IMR-90 (cell line): ENCODE results near the gene PITPNM3. TPM values are rescaled to one million over a fixed set of nuclear protein-coding genes. Genes with fewer than 3 reads are reported as not detected.

Source experiments
- ATAC-seq: fragments of 200-7000 bp; cut with Tn5 transposase; 2 replicates; pipeline ENCODE4 v1.9.1; 2020; ENCODE audit warnings: low read depth, mild to moderate bottlenecking, moderate library complexity
- BruUV-seq: library from RNA; stranded (reverse); fragments of 400-500 nt; replicated peaks from 2 replicates; lab custom pipeline; 2021; lab: Mats Ljungman, UMichigan
- CTCF ChIA-PET: fragments of 300-600 bp; formaldehyde crosslinking; extraction: SDS; loops from one replicate; lab custom pipeline; 2021; ENCODE audit warnings: antibody characterized with exemption; lab: Yijun Ruan, JAX
- POLR2A ChIA-PET: fragments of 300-600 bp; sonication (Branson Sonifier 250); formaldehyde crosslinking; loops from one replicate; lab custom pipeline; 2022; ENCODE audit warnings: antibody characterized with exemption; ENCODE audit not compliant: unreplicated experiment; lab: Charles Lee
- DNase-seq: peaks from one replicate; pipeline ENCODE4 v3.0.0; 2013
- H2AFZ ChIP-seq: replicated peaks from 2 replicates; pipeline ENCODE3; 2013; ENCODE audit warnings: low read length, mild to moderate bottlenecking; ENCODE audit not compliant: poor library complexity
- H2AK5ac ChIP-seq: 2 replicates; pipeline ENCODE4 v1.6.1; 2013; ENCODE audit warnings: low read depth, low read length, inconsistent platforms
- H2AK9ac ChIP-seq: replicated peaks from 2 replicates; pipeline ENCODE3; 2013; ENCODE audit warnings: mild to moderate bottlenecking, low read depth, low read length, moderate library complexity; ENCODE audit not compliant: poor library complexity
- H2BK120ac ChIP-seq: 2 replicates; pipeline ENCODE4 v1.6.1; 2013; ENCODE audit warnings: low read depth, low read length, inconsistent platforms
- H2BK15ac ChIP-seq: 3 replicates; pipeline ENCODE4 v1.6.1; 2013; ENCODE audit warnings: low read depth, low read length, inconsistent platforms
- H2BK20ac ChIP-seq: 2 replicates; pipeline ENCODE4 v1.6.1; 2013; ENCODE audit warnings: low read depth, mild to moderate bottlenecking, inconsistent platforms, low read length, moderate library complexity
- H2BK5ac ChIP-seq: 2 replicates; pipeline ENCODE4 v1.6.1; 2013; ENCODE audit warnings: mild to moderate bottlenecking, low read depth, low read length, inconsistent platforms; ENCODE audit not compliant: poor library complexity, severe bottlenecking
- H3K14ac ChIP-seq: replicated peaks from 2 replicates; pipeline ENCODE4 v1.6.1; 2013; ENCODE audit warnings: low read depth, low read length, inconsistent platforms
- H3K18ac ChIP-seq: 2 replicates; pipeline ENCODE4 v1.6.1; 2013; ENCODE audit warnings: low read depth, low read length, control low read depth
- H3K23ac ChIP-seq: 2 replicates; pipeline ENCODE4 v1.6.1; 2013; ENCODE audit warnings: low read depth, low read length, inconsistent platforms
- H3K27ac ChIP-seq: 2 replicates; pipeline ENCODE4 v1.5.1; 2013; ENCODE audit warnings: mild to moderate bottlenecking, control low read depth, low read length; ENCODE audit not compliant: insufficient read depth
- H3K27me3 ChIP-seq: 2 replicates; pipeline ENCODE4 v1.6.1; 2013; ENCODE audit warnings: low read length; ENCODE audit not compliant: control insufficient read depth, insufficient read depth
- H3K36me3 ChIP-seq: 2 replicates; pipeline ENCODE4 v1.6.1; 2013; ENCODE audit warnings: low read length, mixed read lengths; ENCODE audit not compliant: control insufficient read depth, insufficient read depth
- H3K4ac ChIP-seq: 2 replicates; pipeline ENCODE4 v1.6.1; 2013; ENCODE audit warnings: low read depth, low read length, inconsistent platforms
- H3K4me1 ChIP-seq: 2 replicates; pipeline ENCODE4 v1.6.1; 2013; ENCODE audit warnings: low read length, mixed read lengths; ENCODE audit not compliant: control insufficient read depth, insufficient read depth
- H3K4me2 ChIP-seq: 2 replicates; pipeline ENCODE4 v1.6.1; 2013; ENCODE audit warnings: low read depth, mild to moderate bottlenecking, control low read depth, low read length, moderate library complexity
- H3K4me3 ChIP-seq: 2 replicates; pipeline ENCODE4 v1.5.1; 2013; ENCODE audit warnings: low read depth, mild to moderate bottlenecking, control low read depth, low read length, moderate library complexity; ENCODE audit not compliant: insufficient read depth
- H3K56ac ChIP-seq: 2 replicates; pipeline ENCODE4 v1.6.1; 2013; ENCODE audit warnings: low read length, inconsistent platforms; ENCODE audit not compliant: insufficient read depth; ENCODE audit errors: extremely low read depth
- H3K79me1 ChIP-seq, 2 experiments: 2 replicates each; pipeline ENCODE4 v1.6.1; 2013; ENCODE audit warnings: low read length in 2 of 2, inconsistent platforms in 1 of 2, low read depth in 1 of 2
- H3K9ac ChIP-seq: 2 replicates; pipeline ENCODE4 v1.6.1; 2013; ENCODE audit warnings: low read depth, low read length, control low read depth
- H3K9me1 ChIP-seq: 2 replicates; pipeline ENCODE4 v1.6.1; 2013; ENCODE audit warnings: low read length, inconsistent platforms; ENCODE audit not compliant: insufficient read depth
- H3K9me3 ChIP-seq: 2 replicates; pipeline ENCODE4 v1.6.1; 2013; ENCODE audit warnings: low read length; ENCODE audit not compliant: control insufficient read depth, insufficient read depth
- H4K20me1 ChIP-seq: 2 replicates; pipeline ENCODE4 v1.6.1; 2013; ENCODE audit warnings: low read length, inconsistent platforms; ENCODE audit not compliant: insufficient read depth
- H4K5ac ChIP-seq: 2 replicates; pipeline ENCODE4 v1.6.1; 2013; ENCODE audit warnings: mild to moderate bottlenecking, low read depth, low read length, control low read depth
- H4K8ac ChIP-seq, 2 experiments: 2 replicates each; pipeline ENCODE4 v1.6.1; 2013; ENCODE audit warnings: low read depth in 2 of 2, low read length in 2 of 2, control low read depth in 1 of 2, inconsistent platforms in 1 of 2
- H4K91ac ChIP-seq: 2 replicates; pipeline ENCODE4 v1.6.1; 2013; ENCODE audit warnings: low read depth, low read length, inconsistent platforms; ENCODE audit not compliant: insufficient read depth
- BHLHE40 ChIP-seq: fragments of 150-350 bp; IDR thresholded peaks from 2 replicates; pipeline ENCODE4 v1.6.1; 2016; ENCODE audit warnings: mild to moderate bottlenecking, low read depth, low read length
- CEBPB ChIP-seq: IDR thresholded peaks from 2 replicates; pipeline ENCODE4 v1.6.1; 2012; ENCODE audit warnings: low read depth, low read length, improper control_type of control experiment
- CHD1 ChIP-seq: IDR thresholded peaks from 2 replicates; pipeline ENCODE4 v1.6.1; 2012; ENCODE audit warnings: low read depth, low read length, improper control_type of control experiment
- FOS ChIP-seq: fragments of 150-350 bp; IDR thresholded peaks from 2 replicates; pipeline ENCODE4 v1.6.1; 2016; ENCODE audit warnings: low read depth, low read length
- MXI1 ChIP-seq: IDR thresholded peaks from 2 replicates; pipeline ENCODE4 v1.6.1; 2012; ENCODE audit warnings: low read depth, mild to moderate bottlenecking, low read length, moderate library complexity, borderline replicate concordance
- RCOR1 ChIP-seq: IDR thresholded peaks from 2 replicates; pipeline ENCODE4 v1.6.1; 2012; ENCODE audit warnings: mild to moderate bottlenecking, low read length, improper control_type of control experiment; ENCODE audit not compliant: insufficient replicate concordance
- SMC3 ChIP-seq: fragments of 150-350 bp; IDR thresholded peaks from 2 replicates; pipeline ENCODE4 v1.6.1; 2016; ENCODE audit warnings: low read depth, mild to moderate bottlenecking, antibody characterized with exemption, low read length, moderate library complexity
- WGBS, 2 experiments: methylation state at CpG; one replicate each; pipeline versions ENCODE4 v1.1.5 to v1.1.7; 2013; ENCODE audit warnings: missing lambda C conversion rate in 2 of 2; ENCODE audit not compliant: insufficient read length in 1 of 2; ENCODE audit errors: extremely low coverage in 2 of 2; 5-methylcytosine and 5-hydroxymethylcytosine counted together
- dilution Hi-C: fragments of 300-500 bp; cut with HindIII; formaldehyde crosslinking; loops from one replicate; pipeline ENCODE4 v1.14.3; 2018; ENCODE audit warnings: low sequenced_read_pairs; ENCODE audit not compliant: unreplicated experiment
- in situ Hi-C: fragments of 300-500 bp; cut with MboI; formaldehyde crosslinking; loops from 3 replicates; pipeline ENCODE4 v1.14.3; 2019; ENCODE audit warnings: low sequenced_read_pairs, inconsistent platforms, mixed read lengths
- intact Hi-C: fragments of 100-400 bp; cut with micrococcal nuclease; formaldehyde crosslinking; loops from 2 replicates; pipeline ENCODE4 v1.10.0; 2022
- polyA plus RNA-seq, 3 experiments: library from polyadenylated mRNA; depleted of rRNA; stranded (reverse); fragments of >200 nt; gene quantifications; 2 replicates each; pipeline ENCODE4 v1.2.3, GENCODE V29; 2012; ENCODE audit warnings: low replicate concordance in 1 of 3
- total RNA-seq: library from RNA; depleted of rRNA; stranded (reverse); fragments of >200 nt; gene quantifications from 2 replicates; pipeline ENCODE4 v1.2.3, GENCODE V29; 2012
- TF ChIP-seq, protein P1 (sequence below): fragments of 150-350 bp; IDR thresholded peaks from 2 replicates; pipeline ENCODE4 v1.6.1; 2017; ENCODE audit warnings: mild to moderate bottlenecking, antibody characterized with exemption, low read length, low read depth

The PITPNM3 gene
- total and polyA plus RNA-seq, 2 of the 4 experiments (the other 2 are of a cell fraction) = 0.54 to 1.7 TPM

DNA sequence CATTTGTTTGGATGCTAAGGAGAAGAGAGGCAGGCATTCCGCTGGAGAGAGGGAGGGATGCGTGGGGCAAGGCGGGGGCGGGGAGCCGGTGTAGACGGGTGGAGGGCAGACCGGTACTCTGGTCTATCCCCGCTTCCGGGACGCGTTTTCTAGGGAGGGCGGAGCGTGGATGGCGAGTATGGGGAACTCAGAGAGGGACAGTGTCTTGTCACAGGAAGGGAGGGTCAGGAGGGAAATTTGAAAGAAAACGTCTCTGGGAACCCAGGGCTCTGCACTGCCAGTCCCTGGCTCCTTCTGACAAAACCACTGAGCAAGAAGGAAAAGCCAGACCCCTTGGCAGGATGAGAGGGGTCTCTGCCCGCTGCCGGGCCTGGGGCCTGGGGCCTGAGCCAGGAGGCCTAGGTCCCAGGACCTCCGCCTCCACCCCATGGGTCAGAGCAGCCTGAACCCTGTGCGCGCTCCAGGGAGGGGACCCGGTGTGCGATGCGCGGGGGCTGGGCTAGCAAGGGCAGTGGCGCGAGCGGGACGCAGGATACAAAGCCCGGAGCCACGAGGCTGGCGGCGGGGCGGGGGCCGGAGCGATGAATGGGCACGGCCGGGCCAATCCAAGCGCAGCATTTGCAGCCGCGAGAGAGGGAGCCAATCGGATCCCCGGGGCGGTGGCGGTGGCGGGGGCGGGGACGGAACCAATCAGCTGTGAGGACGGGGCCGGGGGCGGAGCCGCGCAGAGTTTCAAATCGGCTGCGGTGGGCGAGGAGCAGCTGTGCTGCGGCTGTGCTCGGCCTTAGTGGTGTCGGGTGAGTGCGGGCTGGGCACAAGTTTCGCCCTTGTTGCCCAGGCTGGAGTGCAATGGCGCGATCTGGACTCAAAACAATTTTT lies 112.4 kb downstream of the PITPNM3 start, which contains the start of gene PIMREG (continued):
- no peak for TF ChIP-seq RCOR1
- TF ChIP-seq FOS = 0 out of 2 replicates have a peak, but pooled peaks have one; percentile 4
- TF ChIP-seq BHLHE40 = no peak
- TF ChIP-seq MXI1 = peak; percentile 93

DNA sequence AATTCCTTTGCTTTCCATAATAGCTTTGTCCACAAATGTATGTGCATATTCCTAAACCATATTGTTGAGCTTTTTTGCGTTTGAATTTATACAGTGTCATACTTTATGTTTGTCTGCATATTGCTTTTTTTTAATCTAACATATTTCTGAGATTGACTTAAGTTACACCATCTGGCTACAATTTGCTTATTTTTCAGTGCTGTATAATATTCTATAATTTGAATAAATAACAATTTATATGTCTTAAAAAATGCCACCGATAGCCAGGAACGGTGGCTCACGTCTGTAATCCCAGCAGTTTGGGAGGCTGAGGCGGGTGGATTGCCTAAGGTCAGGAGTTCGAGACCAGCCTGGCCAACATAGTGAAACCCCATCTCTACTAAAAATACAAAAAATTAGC lies 113.6 kb downstream of the PITPNM3 start:
- ATAC-seq (no peak), DNase-seq (no peak)
- peaks cover 2% of the 10 kb centered on the region; the same call in 1 of the 2 replicates for H3K27me3 ChIP-seq
- no peak overlapping the region for H3K9ac ChIP-seq
- no peak overlapping the region for H2AK5ac ChIP-seq
- no TSS peak for BruUV-seq
- no peaks in the 10 kb centered on the region for H3K9me3 ChIP-seq
- H3K18ac ChIP-seq = no peak overlapping the region
- H2BK5ac ChIP-seq = no peak overlapping the region
- H4K91ac ChIP-seq = no peak overlapping the region
- H2AK9ac ChIP-seq = no peak overlapping the region
- TF ChIP-seq CEBPB (no peak), CHD1 (no peak), RCOR1 (no peak), SMC3 (no peak)
- TF ChIP-seq, protein P1, sequence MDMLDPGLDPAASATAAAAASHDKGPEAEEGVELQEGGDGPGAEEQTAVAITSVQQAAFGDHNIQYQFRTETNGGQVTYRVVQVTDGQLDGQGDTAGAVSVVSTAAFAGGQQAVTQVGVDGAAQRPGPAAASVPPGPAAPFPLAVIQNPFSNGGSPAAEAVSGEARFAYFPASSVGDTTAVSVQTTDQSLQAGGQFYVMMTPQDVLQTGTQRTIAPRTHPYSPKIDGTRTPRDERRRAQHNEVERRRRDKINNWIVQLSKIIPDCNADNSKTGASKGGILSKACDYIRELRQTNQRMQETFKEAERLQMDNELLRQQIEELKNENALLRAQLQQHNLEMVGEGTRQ = no peak
- no peaks in the 10 kb centered on the region for H3K36me3 ChIP-seq
- H3K4me1 ChIP-seq = peaks cover 3% of the 10 kb centered on the region; the same call in 1 of the 2 replicates
- POLR2A ChIA-PET = no interaction called here
- no peak overlapping the region for H3K23ac ChIP-seq
- no peak overlapping the region for H3K4me2 ChIP-seq
- no CpG with 5 or more reads among the region's 6 CpGs for WGBS, 2 experiments
- H3K27ac ChIP-seq = no peak overlapping the region
- no peak overlapping the region; a peak in 1 of 4 replicates for H4K8ac ChIP-seq
- H4K5ac ChIP-seq = no peak overlapping the region
- dilution Hi-C loops = no loop called here
- no peak overlapping the region for H3K14ac ChIP-seq
- in situ Hi-C loops = loop anchor here (25.0 kb wide), 1 partner anchor 1205 kb away; the partner anchor contains the start of gene SCIMP
- no peak overlapping the region for H2BK15ac ChIP-seq
- H3K79me1 ChIP-seq = peaks cover 12 to 23% of the 10 kb centered on the region in 2 experiments; a peak in 3 of 4 replicates
- H2BK20ac ChIP-seq = no peak overlapping the region
- H4K20me1 ChIP-seq = peaks cover 2% of the 10 kb centered on the region; the same call in 1 of the 2 replicates
- no peak overlapping the region for H3K4me3 ChIP-seq
- H3K9me1 ChIP-seq = peaks cover 4% of the 10 kb centered on the region; the same call in 1 of the 2 replicates
- no peak overlapping the region for H3K56ac ChIP-seq
- H2BK120ac ChIP-seq = no peak overlapping the region
- CTCF ChIA-PET = no interaction called here
- no peak overlapping the region for H3K4ac ChIP-seq
- intact Hi-C loops = loop anchor here (5.0 kb wide), 1 partner anchor 200 kb away; the partner anchor contains the start of genes KIAA0753 and TXNDC17
- no peak overlapping the region for H2AFZ ChIP-seq
